ENCODE measurements around the gene PLXNA4. TPM values are rescaled to one million over a fixed set of nuclear protein-coding genes. Genes with fewer than 3 reads are reported as not detected.

PLXNA4 gene
- total RNA-seq (2014; rRNA removed; shearing (Covaris generic); ENCODE audit: low replicate concordance), result not detected in 2 replicates

- Histone ChIP-seq H3K4me3 (peak within 1 kb of the TSS; percentile 20; the same call in 1 of the 2 replicates), H3K9me3 (no peaks in the 10 kb centered on the region), H3K27me3 (peaks cover 30% of the 10 kb centered on the region), H3K36me3 (no peaks in the 10 kb centered on the region)
- DNase-seq, result no peak
Observed at GRCh38 chr7:132575982-132576720, at the start of gene PLXNA4. Gene PLXNA4, minus strand, starts transcription at chr7:132576470. Its CDS starts 67,777 bp downstream, at chr7:132508693.

- DNase-seq, result no peak
- Histone ChIP-seq H3K27me3 (no peaks in the 10 kb centered on the region), H3K36me3 (no peaks in the 10 kb centered on the region), H3K4me3 (no peak overlapping the region), H3K9me3 (no peaks in the 10 kb centered on the region)
Observed at GRCh38 chr7:132625651-132626050, 49.4 kb upstream of the PLXNA4 start.

GRCh38 chr7:132622081-132622480 is 45.8 kb upstream of the PLXNA4 start:
- DNase-seq, result no peak
- Histone ChIP-seq H3K4me3 (no peak overlapping the region), H3K27me3 (no peaks in the 10 kb centered on the region), H3K36me3 (no peaks in the 10 kb centered on the region), H3K9me3 (no peaks in the 10 kb centered on the region)

GRCh38 chr7:132619967-132620366 is 43.7 kb upstream of the PLXNA4 start:
- Histone ChIP-seq H3K9me3 (no peaks in the 10 kb centered on the region), H3K36me3 (no peaks in the 10 kb centered on the region), H3K27me3 (no peaks in the 10 kb centered on the region), H3K4me3 (no peak overlapping the region)
- DNase-seq, result no peak

GRCh38 chr7:132618956-132619305 is 42.7 kb upstream of the PLXNA4 start:
- Histone ChIP-seq H3K4me3 (no peak overlapping the region), H3K27me3 (no peaks in the 10 kb centered on the region), H3K9me3 (no peaks in the 10 kb centered on the region), H3K36me3 (no peaks in the 10 kb centered on the region)
- DNase-seq, result no peak

- no peaks in the 10 kb centered on the region for H3K36me3 ChIP-seq
- no peaks in the 10 kb centered on the region for H3K27me3 ChIP-seq
- DNase-seq, result no peak
- no peaks in the 10 kb centered on the region for H3K9me3 ChIP-seq
- H3K4me3 ChIP-seq, result no peak overlapping the region
Observed at GRCh38 chr7:132618271-132618955, 42.1 kb upstream of the PLXNA4 start.

- peak; percentile 14 for DNase-seq
Observed at GRCh38 chr7:132614428-132615318, 38.4 kb upstream of the PLXNA4 start.

GRCh38 chr7:132613737-132614136 is 37.5 kb upstream of the PLXNA4 start:
- Histone ChIP-seq H3K27me3 (no peaks in the 10 kb centered on the region), H3K4me3 (no peak overlapping the region), H3K9me3 (no peaks in the 10 kb centered on the region), H3K36me3 (no peaks in the 10 kb centered on the region)
- DNase-seq, result no peak

More at GRCh38 chr7:132614428-132615318, 38.4 kb upstream of the PLXNA4 start:
- H3K4me3 ChIP-seq, result no peak overlapping the region; the same call in 1 of the 2 replicates
- H3K36me3 ChIP-seq, result no peaks in the 10 kb centered on the region
- no peaks in the 10 kb centered on the region for H3K9me3 ChIP-seq
- H3K27me3 ChIP-seq, result no peaks in the 10 kb centered on the region

- no peaks in the 10 kb centered on the region for H3K9me3 ChIP-seq
- no peaks in the 10 kb centered on the region for H3K27me3 ChIP-seq
- H3K4me3 ChIP-seq, result no peak overlapping the region
- no peaks in the 10 kb centered on the region for H3K36me3 ChIP-seq
- DNase-seq, result no peak
Observed at GRCh38 chr7:132610995-132611394, 34.7 kb upstream of the PLXNA4 start.

- Histone ChIP-seq H3K4me3 (no peak overlapping the region), H3K36me3 (no peaks in the 10 kb centered on the region), H3K9me3 (no peaks in the 10 kb centered on the region), H3K27me3 (no peaks in the 10 kb centered on the region)
- no peak for DNase-seq
Observed at GRCh38 chr7:132609906-132610520, 33.7 kb upstream of the PLXNA4 start.

- Histone ChIP-seq H3K36me3 (no peaks in the 10 kb centered on the region), H3K4me3 (no peak overlapping the region), H3K27me3 (no peaks in the 10 kb centered on the region), H3K9me3 (no peaks in the 10 kb centered on the region)
- no peak for DNase-seq
Observed at GRCh38 chr7:132609222-132609621, 33.0 kb upstream of the PLXNA4 start.

GRCh38 chr7:132608523-132608922 is 32.3 kb upstream of the PLXNA4 start:
- Histone ChIP-seq H3K4me3 (no peak overlapping the region), H3K36me3 (no peaks in the 10 kb centered on the region), H3K9me3 (no peaks in the 10 kb centered on the region), H3K27me3 (no peaks in the 10 kb centered on the region)
- DNase-seq, result no peak

- H3K27me3 ChIP-seq, result no peaks in the 10 kb centered on the region; the same call in 1 of the 2 replicates
- no peaks in the 10 kb centered on the region for H3K9me3 ChIP-seq
- H3K4me3 ChIP-seq, result no peak overlapping the region
- no peaks in the 10 kb centered on the region for H3K36me3 ChIP-seq
- no peak for DNase-seq
Observed at GRCh38 chr7:132607656-132608055, 31.4 kb upstream of the PLXNA4 start.

- Histone ChIP-seq H3K9me3 (no peaks in the 10 kb centered on the region), H3K36me3 (no peaks in the 10 kb centered on the region), H3K4me3 (no peak overlapping the region), H3K27me3 (no peaks in the 10 kb centered on the region; the same call in 1 of the 2 replicates)
- no peak for DNase-seq
Observed at GRCh38 chr7:132604121-132604520, 27.9 kb upstream of the PLXNA4 start.

- Histone ChIP-seq H3K27me3 (no peaks in the 10 kb centered on the region; the same call in 1 of the 2 replicates), H3K36me3 (no peaks in the 10 kb centered on the region), H3K4me3 (no peak overlapping the region), H3K9me3 (no peaks in the 10 kb centered on the region)
- no peak for DNase-seq
Observed at GRCh38 chr7:132603220-132603833, 27.1 kb upstream of the PLXNA4 start.

GRCh38 chr7:132601783-132602182 is 25.5 kb upstream of the PLXNA4 start:
- DNase-seq, result no peak
- Histone ChIP-seq H3K36me3 (no peaks in the 10 kb centered on the region), H3K27me3 (no peaks in the 10 kb centered on the region; the same call in 1 of the 2 replicates), H3K9me3 (no peaks in the 10 kb centered on the region), H3K4me3 (no peak overlapping the region)

Data from MG63 (cell line).